GM12865 (cell line): ENCODE measurements around the gene ABTB2.

Experiments used
- DNase-seq: peaks from one replicate; pipeline ENCODE4 v3.0.0; 2010; ENCODE audit warnings: low read depth
- H3K4me3 ChIP-seq: 2 replicates; pipeline ENCODE4 v1.5.1; 2011; ENCODE audit warnings: mild to moderate bottlenecking, low read depth, low read length, control low read depth
- TF ChIP-seq, protein P1 (sequence below): IDR thresholded peaks from 2 replicates; pipeline ENCODE4 v1.5.1; 2011; ENCODE audit warnings: low read length, control low read depth, low read depth, inconsistent platforms; ENCODE audit not compliant: insufficient read depth; ENCODE audit errors: missing control alignments

The ABTB2 gene

DNA sequence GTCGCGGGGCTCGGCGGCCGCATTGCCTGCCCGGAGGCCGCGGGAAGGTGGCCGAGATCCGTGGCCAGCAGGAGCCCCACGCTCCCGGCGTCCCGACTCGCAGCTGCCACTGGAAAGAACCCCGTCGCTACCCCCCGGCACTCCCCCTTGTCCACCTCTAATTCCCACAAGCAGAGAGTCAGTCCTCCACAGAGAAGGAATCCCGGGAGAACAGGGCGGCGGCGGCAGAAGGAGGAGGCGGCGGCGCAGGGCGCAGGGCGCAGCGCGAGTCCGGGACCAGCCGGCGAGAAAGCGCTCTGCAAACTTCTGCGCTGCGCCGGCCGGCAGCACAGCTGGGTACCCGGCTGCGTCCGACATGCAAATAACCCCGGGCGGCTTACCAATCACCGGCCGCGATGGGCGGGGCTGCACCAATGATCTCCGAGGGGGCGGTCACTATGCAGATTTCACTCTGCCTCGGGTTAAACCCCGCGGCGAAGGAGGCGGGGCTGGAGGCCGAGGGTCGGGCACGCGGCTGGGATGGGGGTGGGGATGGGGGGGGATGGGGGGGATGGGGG is at the start of gene ABTB2:
ABTB2 (minus strand) TSS at position 310 of the 557 bp plus-strand sequence.
- peak; percentile 97 for DNase-seq
- H3K4me3 ChIP-seq, result peak within 1 kb of the TSS; percentile 72
- TF ChIP-seq, protein P1, sequence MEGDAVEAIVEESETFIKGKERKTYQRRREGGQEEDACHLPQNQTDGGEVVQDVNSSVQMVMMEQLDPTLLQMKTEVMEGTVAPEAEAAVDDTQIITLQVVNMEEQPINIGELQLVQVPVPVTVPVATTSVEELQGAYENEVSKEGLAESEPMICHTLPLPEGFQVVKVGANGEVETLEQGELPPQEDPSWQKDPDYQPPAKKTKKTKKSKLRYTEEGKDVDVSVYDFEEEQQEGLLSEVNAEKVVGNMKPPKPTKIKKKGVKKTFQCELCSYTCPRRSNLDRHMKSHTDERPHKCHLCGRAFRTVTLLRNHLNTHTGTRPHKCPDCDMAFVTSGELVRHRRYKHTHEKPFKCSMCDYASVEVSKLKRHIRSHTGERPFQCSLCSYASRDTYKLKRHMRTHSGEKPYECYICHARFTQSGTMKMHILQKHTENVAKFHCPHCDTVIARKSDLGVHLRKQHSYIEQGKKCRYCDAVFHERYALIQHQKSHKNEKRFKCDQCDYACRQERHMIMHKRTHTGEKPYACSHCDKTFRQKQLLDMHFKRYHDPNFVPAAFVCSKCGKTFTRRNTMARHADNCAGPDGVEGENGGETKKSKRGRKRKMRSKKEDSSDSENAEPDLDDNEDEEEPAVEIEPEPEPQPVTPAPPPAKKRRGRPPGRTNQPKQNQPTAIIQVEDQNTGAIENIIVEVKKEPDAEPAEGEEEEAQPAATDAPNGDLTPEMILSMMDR, result no peak

DNA sequence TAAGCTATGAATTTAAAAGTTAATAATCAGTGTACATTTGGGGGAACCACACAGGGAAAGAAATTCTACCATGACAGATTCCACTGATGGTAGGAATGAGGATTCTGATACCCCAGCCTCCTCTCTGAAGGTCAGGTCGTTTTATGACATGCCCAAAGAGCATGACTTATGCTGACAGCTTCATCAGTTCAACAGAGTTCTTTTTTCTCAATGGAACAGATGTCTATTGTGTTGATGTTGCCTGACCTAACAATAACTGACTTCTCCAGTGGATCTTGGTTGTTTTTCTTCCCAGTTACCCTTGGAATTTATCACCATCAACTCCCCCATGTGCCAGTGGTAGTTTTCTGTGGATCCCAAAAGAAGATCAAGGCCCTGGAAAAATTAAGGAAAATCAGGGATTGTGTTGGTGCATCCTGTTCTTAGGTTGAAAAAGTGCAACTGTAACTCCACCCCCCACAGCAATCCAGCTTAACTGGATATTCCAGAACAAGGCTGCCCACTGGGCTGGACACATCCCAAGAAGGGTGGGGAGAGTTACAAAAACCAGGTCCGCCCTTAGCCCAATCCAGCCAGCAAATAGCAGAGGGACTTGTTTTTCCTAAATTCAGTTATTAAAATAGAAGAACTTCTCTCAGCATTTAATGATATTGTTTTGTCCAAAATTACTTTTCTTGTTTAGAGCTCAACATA is 49.5 kb upstream of the ABTB2 start:
- DNase-seq, result no peak
- TF ChIP-seq, protein P1, result no peak
- no peak overlapping the region for H3K4me3 ChIP-seq

DNA sequence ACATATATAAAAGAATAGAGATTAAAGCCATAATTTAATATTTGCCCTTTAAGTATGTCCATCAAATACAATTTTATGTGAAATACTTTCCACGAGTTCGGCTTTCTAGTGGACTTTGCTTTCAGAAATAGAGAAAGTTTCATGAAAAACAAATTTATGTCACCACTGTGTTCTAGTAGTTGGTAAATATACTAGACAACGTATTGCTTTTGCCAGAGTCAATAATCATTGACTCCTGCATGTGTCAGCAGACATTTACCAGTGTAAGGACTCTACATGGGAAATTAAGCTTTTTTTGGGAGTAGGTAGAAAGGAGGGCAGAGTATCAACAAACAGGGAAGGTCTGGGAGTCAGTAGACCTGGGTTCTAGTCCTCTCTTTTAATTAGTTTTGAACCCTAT is 48.6 kb upstream of the ABTB2 start:
- DNase-seq, result no peak
- H3K4me3 ChIP-seq, result no peak overlapping the region
- TF ChIP-seq, protein P1, result no peak

DNA sequence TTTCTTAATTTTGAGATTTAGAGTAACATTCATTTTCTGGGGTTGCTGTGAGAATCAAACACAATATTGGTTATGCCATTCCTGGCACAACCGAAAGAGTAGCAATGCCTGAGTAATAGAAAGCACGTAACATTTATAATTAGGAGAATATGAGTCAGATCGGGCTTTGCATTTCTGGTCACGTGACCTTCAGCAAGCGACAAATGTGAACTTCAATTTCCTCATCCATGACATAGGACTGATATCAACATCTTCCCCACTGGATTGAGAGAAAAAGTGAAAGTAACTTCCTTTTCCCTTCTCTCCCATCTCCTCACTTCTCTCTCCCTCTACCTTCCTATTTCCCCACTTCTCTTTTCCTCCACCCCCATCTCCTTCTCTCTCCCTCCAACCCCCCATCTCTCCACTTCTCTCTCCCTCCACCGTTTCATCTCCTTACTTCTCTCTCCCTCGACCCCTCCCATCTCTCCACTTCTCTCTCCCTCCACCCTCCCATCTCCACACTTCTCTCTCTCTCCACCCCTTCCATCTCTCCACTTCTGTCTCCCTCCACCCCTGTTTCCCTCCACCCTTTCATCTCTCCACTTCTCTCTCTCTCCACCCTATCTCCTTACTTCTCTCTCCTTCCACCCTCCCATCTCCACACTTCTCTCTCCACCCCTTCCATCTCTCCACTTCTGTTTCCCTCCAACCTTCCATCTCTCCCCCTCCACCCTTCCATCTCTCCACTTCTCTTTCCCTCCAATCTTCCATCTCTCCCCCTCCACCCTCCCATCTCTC is 47.5 kb upstream of the ABTB2 start:
- DNase-seq, result peak; percentile 57
- no peak overlapping the region for H3K4me3 ChIP-seq
- TF ChIP-seq, protein P1, result no peak

DNA sequence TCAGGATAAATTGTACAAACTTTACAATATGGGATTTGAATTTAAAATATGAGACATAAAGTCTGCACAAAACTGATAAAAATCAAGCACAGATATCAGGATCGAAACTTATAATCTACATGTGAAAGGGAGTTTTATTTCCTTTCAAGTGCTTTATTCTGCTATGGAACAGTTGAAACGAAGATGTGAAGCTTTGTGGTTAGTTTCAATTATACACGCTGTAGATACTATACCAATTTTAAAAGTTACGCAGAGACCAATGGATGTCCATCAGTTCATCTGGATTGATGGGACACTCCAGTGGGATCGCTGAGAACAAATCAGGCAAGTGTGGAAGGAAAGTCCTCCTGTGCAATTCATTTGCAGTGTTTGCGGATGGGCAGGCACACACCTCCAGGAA is 46.5 kb upstream of the ABTB2 start:
- H3K4me3 ChIP-seq, result no peak overlapping the region
- DNase-seq, result no peak
- TF ChIP-seq, protein P1, result no peak

DNA sequence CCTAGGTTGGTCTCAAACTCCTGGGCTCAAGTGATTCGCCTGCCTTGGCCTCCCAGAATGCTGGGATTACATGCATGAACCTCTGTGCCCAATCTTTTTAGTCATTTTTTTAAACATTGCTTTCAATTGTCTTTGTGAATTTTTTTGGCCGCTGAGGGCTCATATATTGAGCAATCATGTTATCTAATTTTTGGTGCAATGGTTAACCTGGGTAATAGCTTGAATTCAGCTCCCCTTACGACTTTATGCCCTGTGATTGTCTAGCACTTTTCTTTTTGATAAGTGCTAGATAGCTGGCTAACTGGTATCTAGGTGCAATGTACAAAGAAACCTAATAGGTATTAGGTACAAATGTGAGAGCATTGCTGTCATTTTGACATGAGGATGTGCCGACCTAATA is 45.6 kb upstream of the ABTB2 start:
- no peak for DNase-seq
- TF ChIP-seq, protein P1, result no peak
- no peak overlapping the region for H3K4me3 ChIP-seq
